Body of pancreas (tissue), 4 donors: ENCODE measurements around the gene CCDC33. TPM values are rescaled to one million over a fixed set of nuclear protein-coding genes. Genes with fewer than 3 reads are reported as not detected.

ENCODE experiments used
- ATAC-seq: fragments of 150-250 bp; one replicate; pipeline ENCODE4 v1.9.1; 2016
- DNase-seq, 4 donors: peaks; one replicate each; pipeline ENCODE4 v3.0.0-alpha.2; 2019
- H3K27ac ChIP-seq, 4 donors: fragments of 200-600 bp; sonication (generic); 1 replicate in 3 of 4; 2 replicates in 1 of 4; pipeline versions ENCODE4 v1.5.1 to v1.6.1; 2016 to 2019; ENCODE audit warnings: mild to moderate bottlenecking in 1 of 4, mixed read lengths in 1 of 4, moderate library complexity in 1 of 4
- H3K27me3 ChIP-seq, 2 donors: fragments of 200-600 bp; sonication (generic); one replicate each; pipeline ENCODE4 v1.6.0; 2016; ENCODE audit warnings: mild to moderate bottlenecking in 1 of 2
- H3K36me3 ChIP-seq, 2 donors: fragments of 200-600 bp; sonication (generic); replicated peaks in 1 of 2; 2 replicates each; pipeline ENCODE4 v1.5.1; 2016; ENCODE audit warnings: low read depth in 2 of 2; ENCODE audit not compliant: insufficient read depth in 1 of 2
- H3K4me1 ChIP-seq: fragments of 200-600 bp; sonication (generic); one replicate; pipeline ENCODE4 v1.6.0; 2016
- H3K4me3 ChIP-seq, 2 donors: fragments of 200-600 bp; sonication (generic); 1 replicate in 1 of 2; 2 replicates in 1 of 2; pipeline ENCODE4 v1.5.1; 2016 to 2019
- H3K9me3 ChIP-seq, 3 donors: fragments of 200-600 bp; sonication (generic); 1 replicate in 2 of 3; 2 replicates in 1 of 3; pipeline ENCODE4 v1.5.1; 2016
- POLR2A ChIP-seq, 3 donors: fragments of 450-650 bp; IDR thresholded peaks; one replicate each; pipeline ENCODE4 v1.6.1; 2016; ENCODE audit warnings: antibody characterized with exemption in 3 of 3, mild to moderate bottlenecking in 2 of 3
- WGBS, 2 donors: methylation state at CpG; one replicate each; pipeline ENCODE4 v1.1.5; 2017; 5-methylcytosine and 5-hydroxymethylcytosine counted together
- intact Hi-C: fragments of 100-400 bp; cut with DNase I; formaldehyde crosslinking; loops from one replicate; pipeline ENCODE4 v1.15.1; 2023
- total RNA-seq, 2 donors: library from RNA; depleted of rRNA; stranded (reverse); fragments of >200 nt; gene quantifications; one replicate each; pipeline ENCODE4 v1.1.0, GENCODE V29; 2016
- TF ChIP-seq, protein P1 (sequence below), 7 experiments: fragments of 450-650 bp in 4 of 7; fragments of 200-600 bp in 3 of 7; sonication (generic) in 3 of 7; IDR thresholded peaks; one replicate each; pipeline ENCODE4 v1.5.1; 2016 to 2019; ENCODE audit warnings: antibody characterized with exemption in 7 of 7

CCDC33 gene
- total RNA-seq, 2 donors from 2014 or later = not detected

- Histone ChIP-seq H3K4me1 (peaks cover 10% of the 10 kb centered on the region), H3K4me3 (no peak within 1 kb of the TSS), H3K36me3 (no peaks in the 10 kb centered on the region), H3K27ac (no peak within 1 kb of the TSS), H3K27me3 (peaks cover 0 to 3% of the 10 kb centered on the region in 2 donors), H3K9me3 (no peaks in the 10 kb centered on the region)
- 48 to 56% methylated on average over 15 to 26 of the region's 26 CpGs for WGBS, 2 donors
- intact Hi-C loops = no loop called here
- DNase-seq (no peak), ATAC-seq (no peak)
- TF ChIP-seq, protein P1, sequence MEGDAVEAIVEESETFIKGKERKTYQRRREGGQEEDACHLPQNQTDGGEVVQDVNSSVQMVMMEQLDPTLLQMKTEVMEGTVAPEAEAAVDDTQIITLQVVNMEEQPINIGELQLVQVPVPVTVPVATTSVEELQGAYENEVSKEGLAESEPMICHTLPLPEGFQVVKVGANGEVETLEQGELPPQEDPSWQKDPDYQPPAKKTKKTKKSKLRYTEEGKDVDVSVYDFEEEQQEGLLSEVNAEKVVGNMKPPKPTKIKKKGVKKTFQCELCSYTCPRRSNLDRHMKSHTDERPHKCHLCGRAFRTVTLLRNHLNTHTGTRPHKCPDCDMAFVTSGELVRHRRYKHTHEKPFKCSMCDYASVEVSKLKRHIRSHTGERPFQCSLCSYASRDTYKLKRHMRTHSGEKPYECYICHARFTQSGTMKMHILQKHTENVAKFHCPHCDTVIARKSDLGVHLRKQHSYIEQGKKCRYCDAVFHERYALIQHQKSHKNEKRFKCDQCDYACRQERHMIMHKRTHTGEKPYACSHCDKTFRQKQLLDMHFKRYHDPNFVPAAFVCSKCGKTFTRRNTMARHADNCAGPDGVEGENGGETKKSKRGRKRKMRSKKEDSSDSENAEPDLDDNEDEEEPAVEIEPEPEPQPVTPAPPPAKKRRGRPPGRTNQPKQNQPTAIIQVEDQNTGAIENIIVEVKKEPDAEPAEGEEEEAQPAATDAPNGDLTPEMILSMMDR (IDR thresholded peaks at IDR 0.05) = no peak
- TF ChIP-seq POLR2A (IDR thresholded peaks at IDR 0.05) = no peak
Observed at GRCh38 chr15:74202452-74203401, 33.4 kb upstream of the CCDC33 start, which contains the start of gene STRA6. STRA6 (minus strand) TSS chr15:74202787; CDS start chr15:74202267, 520 bp downstream.

- ATAC-seq (no peak), DNase-seq (no peak)
- intact Hi-C loops = no loop called here
- H3K9me3 ChIP-seq = no peaks in the 10 kb centered on the region
- WGBS, 2 donors = 58 to 77% methylated on average over 8 to 10 of the region's 10 CpGs
- H3K4me1 ChIP-seq = peaks cover 10% of the 10 kb centered on the region
- H3K27ac ChIP-seq = no peak overlapping the region
- TF ChIP-seq POLR2A (IDR thresholded peaks at IDR 0.05) = no peak
- TF ChIP-seq, protein P1 (IDR thresholded peaks at IDR 0.05) = no peak
- no peaks in the 10 kb centered on the region for H3K36me3 ChIP-seq
- H3K4me3 ChIP-seq = no peak overlapping the region
- peaks cover 0 to 3% of the 10 kb centered on the region in 2 donors for H3K27me3 ChIP-seq
Observed at GRCh38 chr15:74203914-74204431, 32.2 kb upstream of the CCDC33 start.

DNA sequence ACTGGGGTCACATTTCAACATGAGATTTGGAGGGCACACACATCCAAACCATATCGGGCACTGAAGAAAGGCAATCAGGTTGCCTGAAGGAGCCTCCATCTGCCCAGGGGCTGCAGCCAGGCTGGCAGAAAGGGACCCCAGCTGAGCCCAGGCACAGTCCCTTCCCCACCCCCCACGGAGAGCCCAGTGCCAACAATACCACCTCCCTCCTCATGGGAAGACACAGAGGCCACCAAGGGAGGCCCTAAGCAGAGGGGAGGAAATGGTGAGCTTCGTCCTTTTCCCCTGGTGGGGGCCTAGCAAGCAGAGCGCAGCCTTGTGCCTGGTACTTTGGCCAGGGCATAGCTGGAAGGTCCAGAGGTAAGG is 30.6 kb upstream of the CCDC33 start:
- H3K27me3 ChIP-seq = peaks cover 0 to 3% of the 10 kb centered on the region in 2 donors
- no peaks in the 10 kb centered on the region for H3K36me3 ChIP-seq
- H3K9me3 ChIP-seq = no peaks in the 10 kb centered on the region
- ATAC-seq (no peak), DNase-seq (no peak)
- H3K27ac ChIP-seq = no peak overlapping the region
- TF ChIP-seq POLR2A (IDR thresholded peaks at IDR 0.05) = no peak
- TF ChIP-seq, protein P1 (IDR thresholded peaks at IDR 0.05) = no peak
- H3K4me1 ChIP-seq = peaks cover 18% of the 10 kb centered on the region
- 52 to 88% methylated on average over 4 of the region's 4 CpGs for WGBS, 2 donors
- H3K4me3 ChIP-seq = no peak overlapping the region
- intact Hi-C loops = no loop called here

- Histone ChIP-seq H3K4me1 (peaks cover 13% of the 10 kb centered on the region), H3K36me3 (no peaks in the 10 kb centered on the region), H3K9me3 (no peaks in the 10 kb centered on the region), H3K4me3 (no peak overlapping the region), H3K27ac (no peak overlapping the region), H3K27me3 (peaks cover 0 to 3% of the 10 kb centered on the region in 2 donors)
- intact Hi-C loops = no loop called here
- TF ChIP-seq, protein P1 (IDR thresholded peaks at IDR 0.05) = no peak
- TF ChIP-seq POLR2A (IDR thresholded peaks at IDR 0.05) = no peak
- ATAC-seq (no peak), DNase-seq (no peak)
- 60 to 64% methylated on average over 4 to 6 of the region's 6 CpGs for WGBS, 2 donors
Observed at GRCh38 chr15:74206801-74207281, 29.3 kb upstream of the CCDC33 start.
